Right atrium auricular region (tissue), 2 donors: ENCODE data around the gene SCG3. TPM values are rescaled to one million over a fixed set of nuclear protein-coding genes. Genes with fewer than 3 reads are reported as not detected.
"Not testable (repeated sequence)": the region's sequence is repeated elsewhere in the genome, so short reads cannot be mapped to it uniquely, and the experiment has no call there.

Source experiments
- DNase-seq: peaks from one replicate; pipeline ENCODE4 v3.0.0-alpha.2; 2019; ENCODE audit warnings: low spot score
- H3K27ac ChIP-seq, 2 donors: fragments of 200-600 bp; sonication (generic); 1 replicate in 1 of 2; 2 replicates in 1 of 2; pipeline ENCODE4 v1.5.1; 2016 to 2019
- H3K27me3 ChIP-seq, 2 donors: fragments of 200-600 bp; sonication (generic); one replicate each; pipeline versions ENCODE4 v1.5.1 to v1.6.0; 2017 to 2019
- H3K36me3 ChIP-seq: fragments of 200-600 bp; sonication (generic); one replicate; pipeline ENCODE4 v1.5.1; 2016
- H3K4me1 ChIP-seq, 2 donors: fragments of 200-600 bp; sonication (generic); one replicate each; pipeline versions ENCODE4 v1.5.1 to v1.6.0; 2017 to 2019
- H3K4me3 ChIP-seq, 2 donors: fragments of 200-600 bp; sonication (generic); 1 replicate in 1 of 2; 2 replicates in 1 of 2; pipeline ENCODE4 v1.5.1; 2017 to 2019; ENCODE audit warnings: mild to moderate bottlenecking in 1 of 2, moderate library complexity in 1 of 2
- H3K9me3 ChIP-seq, 2 donors: fragments of 200-600 bp; sonication (generic); one replicate each; pipeline ENCODE4 v1.5.1; 2019
- CTCF ChIP-seq, 2 donors: fragments of 200-600 bp; sonication (generic); IDR thresholded peaks; one replicate each; pipeline ENCODE4 v1.5.1; 2019; ENCODE audit warnings: antibody characterized with exemption in 2 of 2
- total RNA-seq, 2 donors: library from RNA; depleted of rRNA; stranded (reverse); fragments of >200 nt; gene quantifications; one replicate each; pipeline ENCODE4 v1.1.0, GENCODE V29; 2016

SCG3 gene
- total RNA-seq, 2 donors from 2014 or later = not detected

- Histone ChIP-seq H3K4me3 (no peak overlapping the region), H3K27me3 (no peaks in the 10 kb centered on the region), H3K4me1 (no peaks in the 10 kb centered on the region), H3K27ac (no peak overlapping the region), H3K36me3 (no peaks in the 10 kb centered on the region), H3K9me3 (no peaks in the 10 kb centered on the region)
- TF ChIP-seq CTCF (IDR thresholded peaks at IDR 0.05) = peak; percentile 62 to 77
- DNase-seq = no peak
Measured at GRCh38 chr15:51649659-51650521, 31.4 kb upstream of the SCG3 start.

DNA sequence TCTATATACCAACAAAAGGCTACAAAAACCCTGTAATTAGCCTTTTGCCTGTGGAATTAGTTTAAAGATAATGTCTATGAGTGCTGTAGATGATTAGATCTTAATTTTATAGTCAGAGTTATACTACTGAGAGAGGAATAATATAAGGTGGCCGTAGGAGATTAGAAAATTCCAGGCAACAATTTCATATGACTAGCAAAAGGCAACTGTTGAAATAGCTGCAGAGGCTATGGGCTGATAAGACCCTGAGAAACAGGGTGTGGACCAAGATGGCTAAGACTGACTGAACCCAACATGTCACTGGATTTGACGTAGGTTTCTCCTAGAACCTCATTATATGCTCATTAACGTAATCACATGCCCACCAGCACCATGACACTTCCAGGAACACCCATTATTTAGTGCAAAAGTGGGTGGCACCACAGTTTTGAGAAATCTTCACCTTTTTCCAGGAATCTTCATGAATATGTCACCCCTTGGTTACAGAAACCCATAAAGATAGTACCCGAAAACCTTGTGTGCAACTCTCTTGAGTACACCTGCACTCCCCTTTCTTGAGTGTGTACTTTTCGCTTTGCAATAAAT, 29.1 kb upstream of the SCG3 start:
- TF ChIP-seq CTCF (IDR thresholded peaks at IDR 0.05) = no peak
- Histone ChIP-seq H3K27ac (no peak overlapping the region), H3K4me1 (no peaks in the 10 kb centered on the region)

DNA sequence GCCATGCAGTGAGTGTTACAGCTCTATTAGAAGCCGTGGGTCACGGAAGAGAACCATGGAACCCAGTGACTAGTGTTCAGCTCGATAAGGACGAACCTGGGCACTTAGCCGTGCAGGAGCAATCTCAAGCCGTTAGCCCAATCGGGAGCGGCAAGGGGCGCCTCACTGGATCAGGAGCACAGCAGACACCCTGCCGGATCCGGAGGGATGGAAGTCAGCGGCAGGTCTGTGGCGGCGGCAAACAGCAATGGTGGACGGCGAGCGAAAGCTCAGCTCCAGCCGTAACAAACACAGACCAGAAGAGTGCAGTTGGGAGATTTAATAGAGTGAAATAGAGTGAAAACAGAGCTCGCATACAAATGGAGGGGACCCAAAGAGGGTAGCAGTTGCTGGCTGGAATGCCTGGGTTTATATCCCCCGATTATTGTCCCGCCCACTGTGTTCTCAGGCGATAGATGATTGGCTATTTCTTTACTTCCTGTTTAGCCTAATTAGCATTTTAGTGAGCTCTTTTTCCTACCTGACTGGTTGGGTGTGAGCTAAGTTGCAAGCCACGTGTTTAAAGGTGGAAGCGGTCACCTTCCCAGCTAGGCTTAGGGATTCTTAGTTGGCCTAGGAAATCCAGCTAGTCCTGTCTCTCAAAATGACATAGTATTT, 25.8 kb upstream of the SCG3 start:
- H3K4me1 ChIP-seq, H3K27ac ChIP-seq, H3K27me3 ChIP-seq, H3K9me3 ChIP-seq, H3K36me3 ChIP-seq, DNase-seq, H3K4me3 ChIP-seq: not testable (repeated sequence)

More for the DNA sequence above, 29.1 kb upstream of the SCG3 start:
- Histone ChIP-seq H3K36me3 (no peaks in the 10 kb centered on the region), H3K9me3 (no peaks in the 10 kb centered on the region), H3K27me3 (no peaks in the 10 kb centered on the region), H3K4me3 (no peak overlapping the region)
- no peak for DNase-seq

GRCh38 chr15:51658664-51659063, 22.6 kb upstream of the SCG3 start:
- TF ChIP-seq CTCF (IDR thresholded peaks at IDR 0.05) = no peak
- Histone ChIP-seq H3K4me1 (no peaks in the 10 kb centered on the region), H3K9me3 (no peaks in the 10 kb centered on the region), H3K27ac (no peak overlapping the region), H3K27me3 (no peaks in the 10 kb centered on the region), H3K4me3 (no peak overlapping the region), H3K36me3 (no peaks in the 10 kb centered on the region)
- DNase-seq = no peak

DNA sequence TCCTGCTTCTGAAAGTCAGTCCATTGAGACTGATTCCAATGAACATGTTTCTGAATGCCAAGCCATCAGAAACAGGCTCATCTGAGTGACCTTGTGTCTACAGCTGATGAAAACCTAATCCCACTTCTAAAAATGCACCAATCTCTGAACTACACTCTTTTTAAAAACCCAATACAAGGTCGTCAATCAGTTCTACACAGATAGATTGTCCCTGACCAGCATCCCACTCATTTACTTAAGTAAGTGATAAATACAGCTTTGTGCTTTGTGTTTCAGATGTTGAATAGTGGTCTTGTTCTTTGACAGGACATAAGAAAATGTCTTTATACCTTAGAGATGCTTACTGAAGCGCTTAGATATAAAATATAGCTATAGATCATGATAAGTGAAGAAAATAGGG, 20.2 kb upstream of the SCG3 start:
- H3K4me3 ChIP-seq = no peak overlapping the region
- H3K27ac ChIP-seq = no peak overlapping the region
- H3K36me3 ChIP-seq = no peaks in the 10 kb centered on the region
- no peaks in the 10 kb centered on the region for H3K9me3 ChIP-seq
- H3K4me1 ChIP-seq = no peaks in the 10 kb centered on the region
- no peak for DNase-seq
- TF ChIP-seq CTCF (IDR thresholded peaks at IDR 0.05) = no peak
- H3K27me3 ChIP-seq = no peaks in the 10 kb centered on the region

DNA sequence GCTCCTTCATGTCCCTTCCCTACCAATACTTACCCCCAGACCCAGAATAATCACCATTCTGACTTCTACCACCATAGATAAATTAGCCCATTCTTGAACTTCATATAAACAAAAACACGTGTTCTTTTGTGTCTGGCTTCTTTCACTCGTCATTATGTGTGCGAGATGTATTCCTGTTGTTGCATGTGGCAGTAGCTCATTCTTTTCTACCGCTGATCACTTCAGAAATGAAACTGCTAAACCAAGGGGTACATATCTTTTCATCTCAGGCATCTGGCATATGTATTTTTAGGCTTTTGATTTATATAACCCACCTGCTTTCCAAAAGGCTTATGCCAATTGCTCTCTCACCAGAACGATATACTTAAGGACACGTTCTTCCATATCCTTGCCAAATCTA, 13.8 kb upstream of the SCG3 start:
- no peak for TF ChIP-seq CTCF (IDR thresholded peaks at IDR 0.05)
- DNase-seq = no peak
- Histone ChIP-seq H3K27ac (no peak overlapping the region), H3K27me3 (no peaks in the 10 kb centered on the region), H3K4me3 (no peak overlapping the region), H3K36me3 (no peaks in the 10 kb centered on the region), H3K9me3 (no peaks in the 10 kb centered on the region), H3K4me1 (no peaks in the 10 kb centered on the region)
